ENCODE results near the gene ADGRG1.

GRCh38 chr16:57634171-57634570 is 5.7 kb downstream of the ADGRG1 start:
- TF ChIP-seq CTCF (IDR thresholded peaks at IDR 0.05; ENCODE audit: poor library complexity) (no peak), EZH2 (IDR thresholded peaks at IDR 0.05; ENCODE audit: borderline replicate concordance) (no peak)
